IPS DF 4.7 (cell line): ENCODE measurements around the gene FBXW12.

Experiments
- DNase-seq: peaks from one replicate; pipeline ENCODE4 v3.0.0-alpha.2; 2013; ENCODE audit warnings: low spot score; ENCODE audit errors: extremely low read depth

FBXW12 gene

DNA sequence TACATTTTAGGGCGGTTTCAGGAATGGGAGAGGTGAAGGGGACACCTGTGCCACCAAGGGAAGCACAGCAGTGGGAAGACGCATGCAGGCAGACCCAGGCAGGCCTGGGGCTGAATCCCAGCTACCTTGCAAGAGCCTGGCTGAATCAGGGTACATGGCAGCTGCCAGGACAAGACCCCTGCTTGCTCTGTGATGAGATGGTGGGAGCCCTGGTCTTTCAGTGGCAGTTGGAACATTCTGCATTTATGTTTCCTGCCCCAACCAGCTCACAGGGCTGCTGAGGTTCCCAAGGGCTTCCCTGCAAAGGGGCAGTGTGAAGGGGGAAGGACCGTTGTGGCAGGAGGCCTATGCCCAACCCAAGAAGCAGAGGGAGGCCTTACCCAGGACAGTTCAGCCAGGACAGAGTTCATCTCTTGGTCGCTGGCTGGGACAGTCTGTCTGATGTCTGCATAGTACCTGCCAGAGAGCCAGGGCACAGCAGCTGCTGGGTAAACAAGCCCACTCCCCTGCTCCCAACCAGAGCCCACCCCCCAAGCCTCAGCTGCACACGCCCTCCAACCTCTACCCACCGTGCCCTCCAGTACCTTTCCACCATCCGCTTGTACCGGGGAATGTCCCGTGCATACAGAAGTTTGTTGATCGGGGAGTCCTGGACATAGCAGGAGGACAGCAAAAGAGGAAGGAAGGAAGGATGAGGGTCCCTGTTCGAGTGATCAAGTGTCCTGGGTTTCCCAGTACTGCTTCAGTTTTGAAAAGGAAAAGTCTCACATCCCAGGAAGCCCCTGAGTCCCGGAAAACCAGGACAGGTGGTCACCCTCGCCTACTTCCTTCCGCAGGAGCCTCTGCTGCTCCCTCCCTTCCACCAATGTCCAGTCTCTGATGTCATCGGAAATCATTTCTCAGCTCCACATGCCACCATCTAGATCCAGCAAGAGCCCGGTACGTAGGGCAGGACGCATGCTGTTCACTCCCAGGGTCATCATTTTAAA lies 34.7 kb downstream of the FBXW12 start:
- no peak for DNase-seq

DNA sequence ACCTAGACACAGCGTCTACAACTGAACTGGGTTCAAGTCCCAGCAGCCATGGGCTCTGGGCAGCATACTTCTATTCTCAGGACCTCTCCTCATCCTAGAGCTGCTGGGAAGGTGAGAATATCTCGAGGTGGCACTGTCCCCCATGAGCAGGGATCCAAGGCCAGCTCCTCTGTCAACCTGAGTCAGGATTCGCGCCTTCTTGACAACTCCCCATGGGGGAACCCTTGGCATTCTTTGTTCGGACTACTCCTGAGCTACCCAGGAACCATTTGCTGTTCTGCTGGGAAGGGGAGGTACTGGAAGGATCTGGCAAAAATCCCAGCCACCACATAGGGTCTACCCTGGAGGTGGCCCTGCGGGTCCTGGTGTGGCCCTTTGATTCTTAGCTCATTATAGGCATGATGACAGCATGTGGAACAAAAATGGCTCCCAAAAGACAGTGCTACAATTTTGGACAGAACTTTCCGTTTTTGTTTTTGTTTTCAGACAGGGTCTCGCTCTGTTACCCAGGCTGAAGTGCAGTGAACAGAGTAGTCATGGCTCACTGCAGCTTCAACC lies 35.6 kb downstream of the FBXW12 start:
- DNase-seq: no peak

DNA sequence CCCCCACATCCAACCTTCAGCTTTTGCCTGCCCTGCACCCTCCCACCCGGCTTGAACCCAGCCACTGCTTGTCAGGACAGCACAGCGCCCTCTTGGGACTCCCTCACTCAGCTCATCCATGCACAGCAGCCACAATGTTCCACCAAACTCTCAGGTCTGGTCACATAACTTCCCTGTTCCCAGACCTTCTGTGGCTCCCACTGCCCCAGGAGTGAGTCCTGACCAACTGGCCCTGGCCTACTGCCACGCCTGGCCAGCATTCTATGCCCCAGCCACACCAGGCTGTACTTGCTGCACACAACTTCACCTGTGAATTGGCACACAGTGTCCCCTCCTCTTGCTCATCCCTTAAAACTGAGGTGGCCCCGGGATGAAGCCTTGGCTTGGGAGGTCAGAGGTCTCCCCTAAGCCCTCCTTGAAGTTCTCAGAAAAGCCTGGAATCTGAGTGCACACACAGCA lies 36.8 kb downstream of the FBXW12 start:
- DNase-seq: no peak

DNA sequence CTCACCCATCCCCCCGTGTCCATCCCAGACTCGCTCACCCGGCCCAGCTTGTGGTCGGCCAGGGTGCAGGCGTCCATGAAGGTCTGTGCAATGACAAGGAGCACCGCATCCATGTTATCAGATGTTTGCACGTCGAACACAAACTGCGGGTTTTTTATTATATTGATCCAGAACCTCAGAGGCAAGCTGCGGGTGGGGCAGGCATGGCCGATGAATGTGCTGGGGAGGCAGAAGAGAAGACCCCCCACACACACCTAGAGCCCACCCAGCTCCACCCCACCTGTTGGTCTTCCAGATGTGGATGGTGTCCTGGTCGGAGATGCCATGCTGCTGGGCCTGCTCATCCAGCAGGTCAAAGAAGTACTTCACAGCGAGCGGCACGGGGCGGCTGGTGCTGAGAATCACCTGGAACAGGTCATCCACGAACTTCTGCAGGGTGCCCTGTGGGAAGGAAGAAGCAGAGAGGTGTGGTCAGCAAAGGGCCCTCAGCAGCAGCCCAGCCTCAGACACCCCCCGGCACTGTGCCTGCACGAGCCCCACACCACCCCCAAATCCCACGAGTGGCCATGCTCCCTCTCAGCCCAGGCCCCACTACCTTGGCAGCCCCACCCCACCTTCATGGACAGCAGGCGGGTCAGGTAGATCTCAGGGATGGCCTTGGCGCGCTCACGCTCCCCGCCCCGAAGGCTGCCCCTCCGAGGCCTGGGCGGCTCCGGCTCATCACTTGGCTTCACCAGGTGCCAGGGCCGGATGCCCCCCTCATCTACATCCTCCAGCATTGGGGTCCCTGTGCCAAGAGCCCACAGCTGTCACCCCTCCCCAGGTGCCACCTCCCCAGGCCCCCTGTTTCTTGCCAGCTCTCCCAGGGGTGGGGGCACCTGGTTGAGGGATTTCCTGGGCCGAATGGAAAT lies 37.5 kb downstream of the FBXW12 start:
- no peak for DNase-seq

DNA sequence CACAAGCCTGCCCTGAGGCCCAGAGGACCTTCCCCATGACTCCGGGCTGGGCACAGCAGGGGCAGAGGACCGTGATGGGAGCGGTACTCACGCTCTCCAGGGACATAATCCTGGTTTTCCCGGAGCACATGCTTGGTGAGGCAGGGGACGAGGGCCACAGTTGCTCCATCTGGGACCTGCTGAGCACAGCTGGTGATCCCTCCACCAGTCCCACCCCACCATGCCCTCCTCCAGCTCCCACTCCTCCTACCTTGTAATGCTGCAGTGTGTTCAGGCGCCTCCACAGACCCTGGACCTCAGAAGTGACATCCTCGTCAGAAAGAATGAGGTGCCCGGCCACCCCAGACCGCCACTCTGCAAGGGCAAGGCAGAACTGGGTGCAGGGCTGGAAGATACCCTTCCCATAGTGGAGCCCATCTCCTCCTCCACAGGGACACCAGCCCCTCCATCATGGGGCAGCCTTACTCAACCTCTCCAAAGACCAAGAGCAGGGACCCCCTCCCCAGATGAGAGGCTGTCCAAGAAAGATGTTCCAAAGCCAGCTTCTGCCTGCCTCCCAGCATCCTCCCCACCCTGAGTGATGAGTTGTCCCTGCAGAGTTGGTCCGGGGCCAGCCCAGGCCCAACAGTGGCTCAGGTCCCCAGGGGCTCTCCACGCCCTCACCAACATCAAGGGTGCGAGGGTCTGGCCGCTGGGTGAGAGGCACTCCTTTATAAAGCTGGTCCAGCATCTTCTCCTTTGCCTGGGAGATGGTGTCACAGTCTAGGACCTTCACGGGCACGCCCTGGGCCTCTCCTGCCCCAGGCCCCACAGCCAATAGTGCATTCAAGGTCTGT lies 38.4 kb downstream of the FBXW12 start:
- DNase-seq: no peak

DNA sequence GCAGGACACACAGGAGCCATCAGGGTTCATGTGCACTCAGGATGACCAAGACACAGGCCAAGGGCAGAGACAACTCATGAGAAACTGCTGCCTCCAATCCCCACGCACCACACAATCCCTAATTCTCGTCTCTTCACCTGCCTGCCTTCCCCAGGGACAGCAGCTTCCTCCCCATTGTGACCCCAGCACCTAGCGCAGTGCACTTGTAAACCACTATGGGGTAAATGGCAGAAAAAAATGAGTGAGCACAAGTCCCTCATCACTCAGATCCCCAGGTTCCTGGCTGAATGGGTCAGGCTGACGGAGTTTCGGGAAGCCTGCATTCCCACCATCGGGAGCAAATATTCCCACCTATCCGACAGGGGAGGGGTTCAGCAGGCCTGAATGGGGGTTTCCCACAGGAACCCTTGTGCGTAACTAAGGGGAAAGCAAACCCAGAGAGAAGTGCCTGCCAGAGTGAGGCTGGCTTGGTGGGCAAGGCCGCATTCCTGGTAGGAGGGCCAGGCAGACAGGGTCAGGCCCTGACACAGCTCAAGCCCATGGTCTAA lies 39.1 kb downstream of the FBXW12 start:
- no peak for DNase-seq

DNA sequence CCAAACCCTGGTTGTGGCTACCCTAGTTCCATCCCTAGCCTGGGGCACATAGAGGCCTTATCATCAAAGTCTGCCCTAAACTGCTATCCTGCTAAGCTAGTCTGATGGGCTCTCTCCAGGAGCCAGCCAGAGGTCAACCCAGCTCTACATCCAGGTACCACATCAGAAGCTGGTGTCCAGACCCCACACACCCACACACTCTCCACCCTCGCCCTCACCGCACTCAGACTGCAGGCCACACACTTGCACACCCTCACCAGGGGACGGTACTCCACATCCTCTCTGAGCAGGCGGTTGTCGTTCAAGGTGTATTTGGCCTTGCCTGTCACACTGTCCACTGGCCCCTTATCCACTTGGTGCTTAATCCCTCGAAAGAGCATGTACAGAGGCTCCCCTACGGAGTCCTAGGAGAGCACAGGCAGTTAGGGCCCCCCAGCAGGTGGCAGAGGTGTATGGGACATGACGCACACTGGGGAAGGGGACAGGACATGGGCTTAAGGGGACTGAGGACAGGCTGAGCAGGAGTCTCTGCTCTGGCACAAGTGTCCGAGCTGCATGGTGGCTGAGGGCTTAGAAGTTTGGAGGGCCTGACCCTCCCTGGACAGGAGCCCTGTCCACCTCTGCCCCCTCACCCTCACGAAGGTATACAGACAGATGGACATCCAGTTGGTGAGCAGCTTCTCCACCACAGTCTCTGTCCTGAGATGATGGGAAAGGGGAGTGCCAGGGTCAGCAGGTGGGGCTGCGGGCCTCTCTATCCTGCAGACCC lies 39.8 kb downstream of the FBXW12 start:
- no peak for DNase-seq

DNA sequence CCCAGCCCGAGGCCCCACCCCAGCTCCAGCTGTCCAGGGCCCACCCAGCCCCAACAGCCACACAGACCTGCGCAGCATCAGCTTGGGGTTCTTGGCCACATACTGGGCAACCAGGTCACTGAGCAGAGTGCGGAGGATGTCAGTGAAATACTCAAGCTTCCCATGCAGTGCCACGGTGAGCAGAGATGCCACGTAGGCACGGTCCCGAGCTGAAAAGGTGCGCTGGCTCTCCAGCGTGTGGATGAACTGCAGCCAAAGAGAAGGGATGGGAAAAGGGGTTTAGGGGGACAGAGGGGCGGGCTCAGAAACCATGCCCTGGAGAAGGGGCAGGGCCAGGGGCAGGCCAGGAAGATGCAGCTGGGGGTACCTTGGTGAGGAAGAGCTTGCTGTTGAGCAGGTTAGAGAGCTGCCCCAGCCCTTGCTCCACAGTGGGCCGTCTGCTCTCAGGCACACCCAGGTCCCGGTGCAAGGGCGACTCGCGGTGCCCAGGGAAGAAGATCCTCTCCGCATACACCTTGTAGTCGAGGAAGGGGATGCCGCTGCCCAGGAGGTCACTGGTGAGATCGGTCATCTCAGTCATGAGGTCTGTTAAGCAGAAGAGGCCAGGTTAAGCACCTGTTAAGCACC lies 40.5 kb downstream of the FBXW12 start:
- DNase-seq: no peak

DNA sequence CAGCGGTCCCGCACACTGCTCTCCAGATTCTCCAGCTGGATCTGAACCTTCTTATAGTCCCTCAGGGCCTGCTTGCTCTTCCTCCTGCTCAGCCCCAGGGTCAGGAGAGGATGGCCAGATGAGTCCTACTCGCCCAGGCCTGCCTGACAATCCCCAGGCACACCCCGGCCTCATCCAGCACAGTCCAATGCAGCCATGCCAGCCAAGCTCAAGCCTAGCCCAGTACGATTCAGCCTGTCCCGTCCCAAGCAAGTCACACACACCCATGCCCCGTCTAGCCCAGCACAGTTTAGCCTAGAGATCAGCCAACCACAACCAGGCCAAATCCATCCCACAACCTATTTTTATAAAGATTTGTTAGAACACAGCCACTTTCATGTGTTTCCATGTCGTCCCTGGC lies 41.1 kb downstream of the FBXW12 start:
- no peak for DNase-seq

DNA sequence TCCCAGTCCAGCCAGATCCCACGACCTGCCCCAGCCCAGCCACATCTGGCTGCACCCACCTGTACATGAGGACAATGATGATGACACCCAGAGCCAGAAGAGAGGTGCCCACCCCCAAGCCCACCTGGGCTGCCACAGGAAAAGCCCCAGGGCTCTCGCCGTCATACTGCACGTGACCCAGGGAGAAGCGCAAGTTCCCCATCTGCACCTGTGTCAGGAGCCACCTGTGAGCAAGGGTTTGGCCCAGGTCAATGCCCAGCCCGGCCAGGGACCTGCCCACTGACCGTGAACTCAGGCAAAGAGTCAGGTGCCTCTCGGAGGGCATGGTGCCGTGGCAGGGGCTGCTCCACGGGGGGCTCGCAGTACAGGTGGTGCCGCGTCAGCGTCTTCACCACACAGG lies 41.6 kb downstream of the FBXW12 start:
- no peak for DNase-seq

DNA sequence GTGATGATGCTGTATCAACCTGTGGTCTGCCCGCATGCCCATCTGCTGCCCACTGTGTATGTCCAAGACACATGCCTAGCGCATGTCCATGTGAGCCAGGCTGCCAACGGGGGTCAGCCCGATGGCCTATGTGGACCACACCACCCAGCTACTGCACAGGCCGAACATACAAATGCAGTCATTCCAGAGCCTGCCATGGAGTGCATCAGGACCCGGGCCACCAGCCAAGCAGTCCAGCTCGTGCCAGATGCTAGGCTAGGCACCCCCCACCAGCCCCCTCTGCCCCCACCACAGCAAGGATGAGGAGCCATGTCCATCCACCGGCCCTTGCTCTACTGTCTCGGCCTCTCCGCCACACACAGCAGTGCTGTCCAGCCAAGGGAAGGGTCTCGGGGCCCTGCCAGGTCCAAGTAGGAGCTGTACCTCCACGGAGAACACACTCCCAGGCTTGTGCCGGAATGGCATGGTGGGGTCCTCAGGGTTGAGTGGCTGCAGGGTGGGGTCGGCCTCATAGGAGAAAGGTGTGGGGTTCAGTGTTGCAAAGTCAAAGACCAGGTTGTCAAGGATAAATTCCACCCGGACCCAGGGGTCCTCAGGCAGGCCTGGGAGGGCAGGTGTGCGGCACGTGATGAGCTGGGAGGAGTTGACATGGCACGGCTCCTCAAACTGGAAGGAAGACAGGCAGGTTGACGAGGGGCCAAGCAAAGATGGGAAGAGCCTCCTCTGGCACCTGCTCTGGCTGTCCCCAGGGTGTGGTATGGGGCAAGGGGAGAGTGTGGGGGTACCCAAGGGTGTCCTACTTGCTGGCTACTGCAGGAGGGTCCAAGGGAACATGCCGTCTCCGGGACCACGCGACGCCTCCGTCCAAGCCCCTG lies 42.6 kb downstream of the FBXW12 start:
- DNase-seq: no peak

DNA sequence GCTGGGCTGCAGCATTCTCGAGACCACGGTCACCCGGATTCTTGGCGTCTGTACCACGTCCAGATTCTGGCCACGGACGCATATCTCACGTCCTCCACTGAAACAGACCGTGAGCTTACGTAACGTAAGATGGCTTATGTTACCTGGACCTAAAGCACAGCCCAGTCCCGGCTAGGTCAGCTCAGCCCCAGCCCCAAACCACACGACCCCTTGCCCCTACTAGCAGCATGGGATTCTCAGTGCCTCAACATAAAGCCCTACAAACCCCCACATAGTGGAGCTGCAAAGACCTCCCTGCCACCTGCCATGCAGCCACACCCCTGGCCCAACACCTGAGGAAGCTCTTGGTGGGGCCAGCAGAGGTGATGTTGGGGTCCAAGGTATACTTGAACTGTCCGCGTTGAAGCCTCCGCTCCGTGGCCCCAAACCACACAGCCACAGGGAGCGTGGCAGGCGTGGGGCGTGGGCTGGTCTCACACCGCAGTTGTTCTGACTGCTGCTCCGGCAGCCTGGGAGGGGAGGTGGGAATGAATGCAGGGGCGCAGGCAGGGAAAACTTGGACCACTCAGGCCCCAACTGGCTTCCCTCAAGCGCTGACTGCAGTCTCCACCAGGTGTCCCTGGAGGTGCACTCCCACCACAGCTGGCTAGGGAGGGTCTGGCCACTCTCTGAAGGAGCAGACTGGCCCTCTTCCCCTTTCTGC lies 43.4 kb downstream of the FBXW12 start:
- DNase-seq: no peak

DNA sequence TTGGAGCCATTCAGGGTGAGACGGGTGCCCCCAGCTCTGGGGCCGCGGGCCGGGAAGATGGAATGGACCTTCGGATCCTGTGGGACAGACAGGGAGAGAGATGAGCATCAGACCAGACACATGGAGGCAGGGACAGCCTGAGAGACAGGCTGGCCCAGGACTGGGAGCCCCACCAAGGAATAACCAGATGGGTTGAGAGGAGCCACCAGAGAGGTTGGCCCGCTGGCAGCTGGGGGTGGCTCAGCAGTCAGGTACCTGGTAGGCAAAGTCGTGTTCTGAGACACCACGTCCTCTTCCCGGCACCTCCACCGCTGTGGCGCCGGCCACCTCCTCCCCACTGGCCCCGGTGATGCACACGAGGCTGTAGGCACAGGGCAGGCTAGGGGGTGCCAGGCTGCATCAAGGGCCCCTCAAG lies 44.1 kb downstream of the FBXW12 start:
- no peak for DNase-seq

DNA sequence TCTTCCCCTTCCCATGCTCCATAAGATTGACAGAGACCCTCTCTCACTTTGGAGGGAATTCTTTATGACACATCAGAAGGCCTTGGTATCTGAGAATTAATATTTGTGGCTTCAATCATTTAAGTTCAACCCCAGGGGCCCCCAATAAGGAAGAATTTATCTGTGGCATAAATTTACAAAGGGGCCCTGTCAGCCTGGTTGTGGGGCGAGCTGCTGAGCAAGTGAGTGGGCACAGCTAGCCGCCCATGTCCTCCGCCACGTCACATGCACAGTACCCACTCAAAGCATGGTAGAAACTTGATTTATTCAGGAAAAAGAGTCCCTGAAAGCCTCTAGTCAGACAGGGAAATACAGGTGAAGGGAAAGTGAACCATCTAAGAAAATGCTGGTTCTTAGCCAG lies 44.5 kb downstream of the FBXW12 start:
- DNase-seq: no peak

DNA sequence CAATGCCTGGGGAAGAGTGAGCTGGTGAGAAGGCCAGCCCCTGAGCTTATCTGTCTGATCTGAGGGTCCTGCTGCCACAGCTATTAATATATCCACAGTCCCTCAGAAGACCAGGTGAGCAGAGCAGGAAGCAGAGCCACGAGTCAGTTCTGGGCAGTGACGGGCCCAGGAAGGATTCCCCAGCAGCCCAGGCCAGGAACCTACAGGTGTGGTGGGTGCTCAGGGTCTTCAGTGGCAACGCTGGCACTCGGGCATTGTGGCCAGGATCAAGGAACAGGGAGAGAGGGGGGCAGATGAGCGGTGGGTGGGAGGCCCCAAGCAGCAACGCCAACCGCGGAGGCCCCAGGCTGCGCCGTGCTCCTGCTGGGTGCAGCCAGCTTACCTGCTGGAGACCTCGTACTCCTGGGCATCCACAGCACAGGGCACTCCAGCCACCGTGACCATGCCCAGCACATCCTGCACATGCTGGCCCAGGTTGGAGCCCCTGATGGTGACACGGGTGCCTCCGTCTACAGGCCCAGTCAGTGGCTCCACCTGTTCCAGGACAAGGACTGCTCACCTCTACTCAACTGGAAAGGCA lies 45.6 kb downstream of the FBXW12 start:
- DNase-seq: no peak

DNA sequence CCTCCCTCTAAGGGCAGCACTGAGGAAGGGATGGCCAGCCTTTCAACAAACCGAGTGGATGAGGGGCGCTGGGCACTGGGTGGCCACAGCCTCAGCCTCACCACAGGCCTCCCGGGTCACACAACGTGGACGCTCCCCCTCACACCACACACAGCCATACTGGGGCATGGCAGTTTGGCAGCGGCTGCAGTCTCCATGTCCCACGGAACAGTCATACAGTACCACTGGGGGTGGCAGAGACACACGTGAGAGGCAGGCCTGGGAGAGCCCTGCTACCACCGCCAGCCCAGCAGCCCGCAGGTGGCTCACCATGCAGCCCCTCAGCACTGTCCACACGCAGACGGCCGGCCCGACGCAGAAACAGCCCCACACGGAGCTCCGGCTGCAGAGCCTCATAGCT lies 46.1 kb downstream of the FBXW12 start:
- DNase-seq: no peak

DNA sequence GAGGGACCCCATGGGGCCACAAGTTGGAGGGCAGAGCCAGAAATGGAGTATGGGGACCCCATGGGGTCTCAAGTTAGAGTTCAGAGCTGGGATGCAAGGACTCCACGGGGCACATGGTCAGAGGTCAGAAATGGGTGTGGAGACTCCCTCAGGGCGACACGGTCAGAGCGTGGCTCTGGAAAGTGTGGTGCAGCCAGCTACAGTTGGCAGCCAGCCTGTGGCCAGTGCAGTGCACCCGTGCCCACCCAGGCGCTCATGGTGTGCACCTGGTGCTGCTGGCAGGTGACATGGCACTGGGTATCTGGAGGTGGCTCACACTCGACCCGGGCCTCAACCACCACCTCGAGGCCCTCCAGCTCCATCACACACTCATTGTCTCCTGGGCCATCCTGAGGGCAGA lies 46.6 kb downstream of the FBXW12 start:
- DNase-seq: no peak
